Left colon (tissue), 2 donors: Measurements from ENCODE around the gene PMM1. TPM values are rescaled to one million over a fixed set of nuclear protein-coding genes. Genes with fewer than 3 reads are reported as not detected.
"Not testable (repeated sequence)": the region's sequence is repeated elsewhere in the genome, so short reads cannot be mapped to it uniquely, and the experiment has no call there.

ENCODE experiments used
- ATAC-seq: fragments of 200-7000 bp; cut with Tn5 transposase; one replicate; pipeline ENCODE4 v1.9.1; 2020; ENCODE audit warnings: mild to moderate bottlenecking, moderate library complexity
- DNase-seq, 2 donors: peaks; one replicate each; pipeline ENCODE4 v3.0.0-alpha.2; 2020
- intact Hi-C, 2 donors: fragments of 100-400 bp; cut with DNase I in 1 of 2; cut with micrococcal nuclease in 1 of 2; formaldehyde crosslinking; loops; one replicate each; pipeline versions ENCODE4 v1.11.2 to v1.14.0; 2022; cut with DNase I, micrococcal nuclease
- total RNA-seq, 2 donors: library from RNA; stranded (reverse); fragmentation: NEBNext Ultra II Directional; extraction: Animal tissue kit (Norgen Biotek cat#: 25700); gene quantifications; one replicate each; pipeline ENCODE4 v1.2.1, GENCODE V29; 2021
- donor health status: DM: no; HTN: no; CAD: no.
- donor health status: DM: yes; HTN: yes; CAD: no.

PMM1 gene
- total RNA-seq, 2 donors from 2014 or later = 48.6 to 61.8 TPM

- ATAC-seq, intact Hi-C loops, DNase-seq: not testable (repeated sequence)
These were observed 17.3 kb downstream of the PMM1 start for GRCh38 chr22:41572305-41572704.

- intact Hi-C loops = no loop called here
- ATAC-seq = no peak
- no peak for DNase-seq
These were observed 17.9 kb downstream of the PMM1 start for GRCh38 chr22:41571786-41572185.

- intact Hi-C loops = no loop called here
- no peak for DNase-seq
These were observed 19.4 kb downstream of the PMM1 start for GRCh38 chr22:41570221-41570620.

GRCh38 chr22:41568811-41569210 is 20.8 kb downstream of the PMM1 start:
- no peak for DNase-seq
- intact Hi-C loops = no loop called here
- ATAC-seq = no peak

More at GRCh38 chr22:41570221-41570620, 19.4 kb downstream of the PMM1 start:
- ATAC-seq = no peak

GRCh38 chr22:41567512-41567768 is 22.2 kb downstream of the PMM1 start:
- intact Hi-C loops = no loop called here
- ATAC-seq (no peak), DNase-seq (no peak)

GRCh38 chr22:41565403-41566054 is 24.1 kb downstream of the PMM1 start:
- intact Hi-C loops = no loop called here
- DNase-seq = no peak
- peak; percentile 40 for ATAC-seq

- DNase-seq (no peak), ATAC-seq (no peak)
- intact Hi-C loops = no loop called here
These were observed 25.1 kb downstream of the PMM1 start for GRCh38 chr22:41564563-41564962.

GRCh38 chr22:41563051-41563711 is 26.5 kb downstream of the PMM1 start:
- intact Hi-C loops = no loop called here
- no peak for ATAC-seq

GRCh38 chr22:41562461-41562860 is 27.2 kb downstream of the PMM1 start:
- intact Hi-C loops = no loop called here
- ATAC-seq = no peak
- no peak for DNase-seq

More at GRCh38 chr22:41563051-41563711, 26.5 kb downstream of the PMM1 start:
- DNase-seq = no peak

- intact Hi-C loops = no loop called here
- no peak for ATAC-seq
- DNase-seq = no peak
These were observed 27.9 kb downstream of the PMM1 start for GRCh38 chr22:41561788-41562187.

- intact Hi-C loops = no loop called here
- ATAC-seq (no peak), DNase-seq (no peak)
These were observed 28.3 kb downstream of the PMM1 start for GRCh38 chr22:41561335-41561734.

- no peak for ATAC-seq
- DNase-seq = no peak
- intact Hi-C loops = no loop called here
These were observed 29.6 kb downstream of the PMM1 start for GRCh38 chr22:41560095-41560471.

- DNase-seq, intact Hi-C loops, ATAC-seq: not testable (repeated sequence)
These were observed 31.4 kb downstream of the PMM1 start for GRCh38 chr22:41558241-41558630.

- peak; percentile 48 to 57 for DNase-seq
- intact Hi-C loops = no loop called here
- ATAC-seq = peak; percentile 44
These were observed 32.0 kb downstream of the PMM1 start for GRCh38 chr22:41557401-41558240.

- DNase-seq = no peak
- no peak for ATAC-seq
- intact Hi-C loops = no loop called here
These were observed 33.1 kb downstream of the PMM1 start for GRCh38 chr22:41556561-41556960.

GRCh38 chr22:41555325-41555982 is 34.2 kb downstream of the PMM1 start:
- DNase-seq (no peak), ATAC-seq (no peak)
- intact Hi-C loops = no loop called here

GRCh38 chr22:41551877-41552582 is 37.6 kb downstream of the PMM1 start:
- intact Hi-C loops = no loop called here
- ATAC-seq = no peak

GRCh38 chr22:41550952-41551491 is 38.6 kb downstream of the PMM1 start:
- intact Hi-C loops = no loop called here
- ATAC-seq = no peak
- no peak for DNase-seq

More at GRCh38 chr22:41551877-41552582, 37.6 kb downstream of the PMM1 start:
- DNase-seq = no peak

GRCh38 chr22:41548830-41549211 is 40.8 kb downstream of the PMM1 start:
- intact Hi-C loops = no loop called here
- no peak for ATAC-seq
- DNase-seq = no peak
